Activated T-cell treated with anti-CD3 and anti-CD28 coated beads for 24 hours (primary cell): ENCODE results near the gene CDK5RAP1.

Experiments used
- DNase-seq: peaks from one replicate; pipeline ENCODE4 v3.0.0-alpha.2; 2020; ENCODE audit warnings: low read depth

The CDK5RAP1 gene

DNA sequence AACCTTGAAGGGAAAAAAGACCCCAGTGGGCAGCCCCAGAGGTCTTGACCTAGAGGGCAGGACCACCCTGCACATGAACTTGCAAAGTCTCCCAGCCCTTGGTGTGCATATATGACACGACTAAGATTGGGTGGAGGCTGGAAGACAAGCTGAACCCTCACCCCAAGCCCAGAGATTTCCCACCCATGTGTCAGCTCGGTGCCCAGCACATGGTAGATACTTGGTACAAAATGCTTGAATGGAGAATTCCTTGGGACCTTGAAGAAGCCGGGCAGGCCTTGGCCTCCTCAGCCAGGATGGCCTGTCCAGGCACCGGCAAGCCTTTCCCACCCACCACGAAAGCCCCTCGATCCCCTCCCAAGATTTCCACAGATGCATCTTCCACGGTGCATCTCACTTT is 67.7 kb downstream of the CDK5RAP1 start:
- no peak for DNase-seq

DNA sequence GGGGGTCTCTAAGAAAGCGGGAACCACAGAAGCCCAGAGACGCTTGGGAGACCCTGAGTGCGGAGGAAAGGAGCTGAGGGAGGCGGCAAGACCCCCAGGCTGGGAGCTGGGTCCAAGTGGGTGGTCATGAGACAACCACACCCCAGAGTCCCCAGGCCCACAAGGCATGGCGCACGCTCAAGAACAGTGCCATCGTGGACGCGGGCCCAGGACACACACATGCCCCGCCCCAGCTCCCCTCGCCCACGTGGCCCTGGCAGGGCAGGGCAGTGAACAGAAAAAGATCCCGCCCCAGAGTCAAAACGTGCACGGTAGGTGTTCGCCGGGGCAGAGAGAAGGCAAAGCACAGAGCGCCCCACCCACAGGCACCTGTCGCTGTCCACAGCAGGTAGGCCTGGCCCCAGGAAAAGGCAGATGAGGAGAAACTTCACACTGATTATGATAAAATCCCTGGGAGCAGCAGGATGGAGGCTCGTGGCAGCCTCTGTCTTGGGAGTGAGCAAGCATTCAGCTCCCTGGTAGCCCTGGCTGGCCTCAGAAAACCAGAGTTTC is 68.3 kb downstream of the CDK5RAP1 start:
- DNase-seq: no peak

DNA sequence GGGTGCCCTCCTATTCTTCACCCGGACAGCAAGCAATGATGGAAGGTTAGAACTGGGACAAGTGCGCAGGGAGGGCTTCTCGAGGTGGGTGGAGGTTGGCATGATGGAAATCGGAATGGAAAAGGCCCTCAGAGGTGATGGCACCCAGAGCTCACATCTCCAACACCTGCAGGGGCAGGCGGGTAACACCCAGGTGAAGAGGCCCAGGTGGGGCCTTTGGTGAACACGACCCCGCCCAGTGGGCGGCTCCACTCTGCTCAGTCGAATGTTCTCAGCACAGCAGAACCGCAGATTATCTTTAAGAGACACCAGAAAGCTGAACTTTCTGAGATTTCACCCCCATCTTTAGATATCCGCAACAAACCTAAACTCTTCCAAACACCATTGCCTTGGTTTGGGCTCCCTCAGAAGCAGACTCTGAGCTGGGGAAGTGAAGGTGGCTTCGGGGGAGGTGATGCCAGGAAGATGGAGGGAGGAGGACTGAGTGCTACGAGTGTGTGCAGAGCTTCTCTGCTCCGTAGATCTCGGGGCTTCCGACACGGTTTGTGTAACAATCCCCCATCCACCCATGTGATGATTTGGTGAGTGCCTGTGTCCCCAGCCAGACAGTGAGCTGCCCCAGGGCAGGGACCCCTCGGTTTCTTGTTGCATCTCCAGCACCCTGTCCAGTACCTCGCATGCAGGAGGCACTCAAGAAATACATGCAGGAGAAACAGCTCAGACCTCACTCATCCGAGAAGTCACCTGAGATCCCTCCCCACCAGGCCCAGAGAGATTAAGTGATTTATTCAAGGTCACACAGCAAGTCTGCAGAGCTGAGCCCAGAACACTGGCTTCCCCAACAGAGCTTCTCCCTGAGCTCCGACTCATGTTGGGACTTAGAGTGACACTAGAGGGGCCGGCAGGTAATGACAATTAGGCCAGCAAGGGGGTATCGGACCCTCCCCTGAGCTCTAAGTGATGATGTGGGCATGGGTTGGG is 72.9 kb downstream of the CDK5RAP1 start:
- DNase-seq: no peak

DNA sequence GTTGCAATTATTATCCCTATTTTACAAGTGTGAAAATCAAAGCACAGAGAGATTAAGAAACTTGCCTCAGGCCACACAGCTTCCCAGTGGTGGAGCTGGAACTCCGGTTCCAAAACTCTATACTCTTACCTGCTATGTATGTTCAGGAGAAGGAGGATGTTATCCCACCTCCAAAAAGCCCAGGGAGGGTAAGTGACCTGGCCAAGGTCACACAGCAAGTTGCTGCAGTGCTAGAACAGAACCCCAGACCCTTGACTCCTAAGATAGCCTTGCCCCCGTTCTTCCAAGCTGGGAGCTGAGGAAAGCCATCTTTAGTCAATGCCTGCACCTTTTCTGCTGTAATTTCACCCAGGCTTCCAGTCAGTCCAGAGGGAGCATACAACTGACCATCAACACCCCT is 76.0 kb downstream of the CDK5RAP1 start:
- DNase-seq: no peak

DNA sequence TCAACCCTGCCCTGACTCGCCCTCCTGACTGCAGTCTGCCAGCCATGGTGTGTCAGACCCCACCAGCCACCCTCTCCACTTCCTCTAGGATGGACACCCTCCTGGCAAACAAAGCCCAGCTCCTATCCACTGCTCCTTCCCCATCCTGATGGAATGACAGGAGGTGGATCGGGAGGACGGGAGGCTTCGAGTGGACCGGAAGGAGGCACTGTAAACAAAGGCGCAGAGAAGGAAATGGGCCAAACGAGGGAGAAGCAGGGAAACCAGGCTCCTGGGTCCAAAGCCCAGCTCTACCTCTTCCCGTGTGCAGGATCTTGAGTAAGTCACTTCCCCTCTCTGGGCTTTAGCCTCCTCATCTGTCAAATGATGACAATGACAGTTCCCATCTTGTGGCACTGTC is 78.1 kb downstream of the CDK5RAP1 start:
- DNase-seq: no peak

DNA sequence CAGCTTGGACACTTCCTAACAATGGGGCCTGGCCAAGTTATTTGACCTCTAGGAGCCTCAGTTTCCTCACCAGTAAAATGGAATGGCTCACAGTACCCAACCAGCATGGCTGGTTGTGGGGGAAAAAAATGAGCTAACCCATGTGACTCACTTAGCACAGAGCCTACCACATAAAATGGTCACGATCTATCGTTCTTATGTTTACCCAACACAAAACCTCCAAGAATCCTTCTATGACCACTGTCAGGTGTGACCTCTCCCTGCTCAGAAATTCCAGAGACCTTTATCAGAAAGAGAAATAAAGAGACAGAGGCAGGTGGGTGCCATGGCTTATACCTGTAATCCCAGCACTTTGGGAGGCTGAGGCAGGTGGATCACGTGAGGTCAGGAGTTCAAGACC is 78.9 kb downstream of the CDK5RAP1 start:
- no peak for DNase-seq

DNA sequence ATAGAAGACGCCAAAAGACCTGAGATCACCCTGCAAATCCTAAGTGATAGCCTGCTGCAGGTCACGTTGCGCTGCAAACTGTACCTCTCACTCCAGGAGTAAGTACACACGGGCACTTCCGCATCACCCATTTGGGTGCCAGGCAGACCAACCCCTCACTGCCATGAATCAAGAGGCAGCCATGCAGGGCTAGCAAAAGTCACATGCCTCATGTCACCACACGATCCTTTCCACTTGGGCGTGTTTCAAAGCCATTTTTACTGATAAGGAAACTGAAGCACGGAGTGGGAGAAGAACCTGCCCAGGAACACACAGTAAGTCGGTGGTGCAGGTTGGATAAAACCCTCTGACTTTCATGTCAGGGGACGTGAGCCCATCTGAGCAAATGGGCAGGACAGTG is 81.3 kb downstream of the CDK5RAP1 start:
- no peak for DNase-seq

DNA sequence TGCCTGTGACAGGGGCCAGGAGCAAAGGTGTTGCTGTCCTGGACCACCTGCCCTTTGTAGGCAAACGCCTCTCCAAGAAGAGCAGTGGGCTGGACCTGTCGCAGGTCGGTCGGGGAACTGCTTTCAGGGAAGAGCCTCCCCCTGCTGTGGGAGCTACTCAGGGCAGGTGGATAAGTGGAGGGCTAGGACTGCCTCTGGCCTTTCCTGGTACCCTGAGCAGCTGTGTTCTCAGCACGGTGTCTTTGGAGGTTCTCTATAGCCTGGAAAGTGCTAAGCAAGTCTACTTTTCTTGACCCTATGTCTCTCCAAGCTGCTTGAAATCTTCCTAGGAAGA is 83.3 kb downstream of the CDK5RAP1 start:
- DNase-seq: no peak

DNA sequence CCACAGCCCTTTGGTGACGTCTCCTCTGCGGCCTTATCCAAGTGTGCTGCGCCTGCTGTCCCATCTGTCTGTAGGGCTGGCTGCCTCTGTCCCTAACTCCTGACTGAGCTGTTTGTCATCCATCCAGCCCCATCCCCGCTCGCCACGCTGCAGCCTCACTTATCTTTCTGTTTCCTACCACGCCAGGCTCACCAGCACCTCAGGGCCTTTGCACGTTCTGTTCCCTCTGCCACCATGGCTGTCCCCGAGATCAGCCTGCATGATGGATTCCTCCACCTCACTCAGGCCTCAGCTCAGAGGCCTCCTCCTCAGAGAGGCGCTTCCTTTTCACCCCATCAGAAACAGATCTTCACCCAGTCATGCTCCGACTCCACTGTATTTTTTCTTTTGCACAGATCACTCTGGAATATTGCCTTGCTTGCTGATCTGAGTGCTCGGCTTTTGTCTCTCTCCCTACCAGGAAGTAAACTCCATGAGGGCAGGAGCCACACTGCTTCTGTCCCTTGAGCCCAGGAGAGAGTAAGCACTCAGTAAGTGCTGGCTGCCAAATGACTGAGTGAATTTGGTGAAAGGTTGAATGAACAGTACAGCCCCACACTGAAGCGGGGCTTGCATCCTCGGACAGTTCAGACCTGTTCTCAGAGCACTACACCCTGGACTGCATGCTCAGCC is 83.8 kb downstream of the CDK5RAP1 start:
- DNase-seq: no peak

DNA sequence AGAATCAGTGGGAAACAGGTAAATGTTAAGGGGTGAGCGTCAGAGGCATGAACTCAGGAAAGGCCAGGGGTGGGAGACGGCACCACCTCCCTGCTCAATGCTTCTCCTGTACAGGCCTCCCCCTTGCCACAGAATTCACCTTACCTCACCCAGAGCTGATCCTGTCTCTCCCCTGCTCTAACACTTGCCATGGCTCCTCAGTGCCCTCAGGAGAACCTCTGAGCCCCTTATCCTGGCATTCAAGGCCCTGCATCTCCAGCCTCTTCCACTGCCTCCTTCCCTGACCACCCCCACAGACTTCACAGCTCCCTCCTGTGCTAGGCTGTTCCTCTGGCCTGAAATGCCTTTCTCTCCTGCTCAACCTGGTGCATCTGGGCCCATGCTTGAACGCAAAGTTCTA is 84.4 kb downstream of the CDK5RAP1 start:
- no peak for DNase-seq

DNA sequence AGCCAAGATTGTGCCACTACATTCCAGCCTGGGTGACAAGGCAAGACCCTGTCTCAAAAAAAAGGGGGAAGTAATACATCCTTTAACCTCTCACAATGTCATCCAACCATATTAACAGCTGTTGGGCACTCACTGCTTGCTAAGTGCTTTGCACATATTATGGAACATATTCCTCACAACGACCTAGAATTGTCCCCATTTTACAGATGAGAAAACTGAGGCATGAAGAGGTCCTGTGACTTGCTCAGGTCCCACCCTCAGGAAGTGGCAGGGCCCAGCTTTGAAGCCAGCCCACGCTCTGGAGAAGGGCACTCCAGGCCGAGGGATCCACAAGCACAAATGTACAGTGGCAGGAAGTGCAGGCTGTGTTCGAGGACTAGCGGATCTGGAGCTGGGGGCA is 85.0 kb downstream of the CDK5RAP1 start:
- DNase-seq: no peak

DNA sequence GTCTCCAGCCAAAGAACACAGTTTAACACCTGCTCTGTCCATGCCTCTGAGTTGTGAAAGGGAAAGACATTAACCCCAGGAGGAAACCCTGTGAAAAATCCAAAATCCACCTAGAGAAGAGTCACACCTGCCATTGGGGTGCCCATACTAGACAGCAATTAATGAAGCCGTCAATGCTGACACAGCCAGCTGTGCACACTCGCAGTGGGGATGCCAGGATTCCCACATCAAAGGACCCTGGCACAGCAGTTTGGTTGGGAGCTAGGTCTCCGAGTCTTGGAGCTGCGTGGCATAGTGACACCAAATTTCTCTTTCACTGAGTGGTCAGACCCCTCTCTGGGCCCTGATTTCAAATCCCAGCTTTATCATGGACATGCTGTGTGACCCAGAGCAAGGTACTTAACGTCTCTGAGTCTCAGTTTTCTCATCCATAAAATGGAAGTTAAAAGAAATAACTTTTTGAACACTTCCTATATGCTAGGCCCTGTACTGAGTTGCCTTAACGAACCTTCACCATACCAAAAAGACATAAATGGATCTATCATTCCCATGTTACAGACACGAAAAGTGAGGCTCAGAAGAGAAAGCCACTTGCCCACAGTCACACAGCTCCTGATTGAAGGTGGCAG is 87.5 kb downstream of the CDK5RAP1 start:
- no peak for DNase-seq

DNA sequence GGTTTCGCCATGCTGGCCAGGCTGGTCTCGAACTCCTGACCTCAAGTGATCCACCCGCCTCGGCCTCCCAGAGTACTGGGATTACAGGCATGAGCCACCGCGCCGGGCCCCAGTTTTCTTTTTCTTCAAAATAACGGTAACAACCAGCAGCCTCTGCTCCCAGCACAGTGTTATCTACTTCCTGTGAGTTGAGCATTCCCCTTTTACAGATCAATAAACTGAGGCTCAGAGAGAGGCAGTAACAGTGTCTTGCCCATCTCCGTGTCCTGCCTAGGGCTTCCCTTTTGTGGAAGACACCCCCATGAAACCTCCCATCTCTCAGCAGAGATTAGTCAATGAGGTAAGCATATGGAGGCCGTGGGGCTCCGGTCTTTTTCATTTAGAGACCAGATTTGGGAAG is 88.7 kb downstream of the CDK5RAP1 start:
- no peak for DNase-seq

DNA sequence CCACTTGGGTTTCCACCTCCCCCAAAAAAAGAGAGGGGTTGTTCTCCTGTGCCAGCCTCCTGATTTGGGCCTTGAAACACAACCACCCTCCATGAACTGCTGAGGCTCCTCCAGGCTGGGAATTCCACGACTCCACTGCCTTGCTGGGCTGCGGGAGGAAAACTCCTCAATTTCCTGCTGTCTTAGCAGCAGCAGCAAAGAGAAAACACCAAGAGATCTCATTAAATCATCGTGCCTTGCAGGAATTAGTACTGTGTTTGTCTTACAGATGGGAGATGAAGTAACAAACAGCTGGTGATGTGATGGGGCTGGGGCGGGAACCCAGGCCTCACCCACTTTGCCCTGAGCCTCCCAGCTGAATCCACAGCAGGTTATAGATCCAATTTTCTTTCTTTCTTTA is 89.3 kb downstream of the CDK5RAP1 start:
- no peak for DNase-seq

DNA sequence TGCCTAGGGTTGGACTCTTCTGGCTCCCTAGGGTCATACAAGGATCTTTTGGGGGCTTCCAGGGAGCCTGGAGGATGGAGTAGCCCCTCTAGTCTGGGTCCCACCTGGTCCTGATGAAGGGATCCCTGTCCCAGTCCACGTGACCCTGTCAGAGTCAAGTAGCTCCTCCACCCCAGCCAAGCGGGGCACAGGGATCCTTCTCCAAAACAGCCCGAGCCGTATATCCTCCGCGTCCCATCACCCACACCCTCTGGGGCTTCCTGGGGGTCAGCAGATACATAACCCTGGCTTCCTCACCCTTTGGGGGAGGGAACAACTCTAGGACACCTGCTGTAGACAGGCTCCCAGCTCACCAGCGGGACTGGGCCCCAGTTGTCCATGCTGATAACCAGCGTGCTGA is 90.3 kb downstream of the CDK5RAP1 start:
- no peak for DNase-seq

DNA sequence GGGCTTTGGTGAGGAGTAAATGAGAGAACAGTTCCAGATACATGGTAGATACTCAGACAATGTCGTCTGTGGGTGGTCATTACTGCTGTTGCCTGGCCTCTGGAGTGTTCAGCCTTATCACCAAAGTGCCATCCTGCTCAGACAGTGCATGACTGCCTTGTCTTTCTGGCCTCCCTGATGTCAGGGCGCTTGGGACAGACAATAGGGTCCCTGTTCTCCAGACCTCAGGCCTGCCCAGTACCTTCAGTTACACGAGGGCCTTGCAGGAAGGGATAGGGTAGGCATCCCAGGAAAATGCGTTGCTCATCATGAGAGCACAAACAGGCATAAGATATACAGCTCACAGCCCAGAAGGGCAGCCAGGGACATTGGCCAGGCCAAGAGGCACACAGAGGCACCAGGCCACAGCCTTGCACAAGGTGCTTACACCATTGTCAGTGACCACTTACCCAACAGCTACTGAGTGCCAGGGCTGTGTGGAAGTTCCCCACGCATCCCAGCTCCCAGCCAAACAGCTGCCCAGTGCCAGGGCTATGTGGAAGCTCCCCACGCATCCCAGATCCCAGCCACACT is 90.9 kb downstream of the CDK5RAP1 start:
- DNase-seq: no peak

DNA sequence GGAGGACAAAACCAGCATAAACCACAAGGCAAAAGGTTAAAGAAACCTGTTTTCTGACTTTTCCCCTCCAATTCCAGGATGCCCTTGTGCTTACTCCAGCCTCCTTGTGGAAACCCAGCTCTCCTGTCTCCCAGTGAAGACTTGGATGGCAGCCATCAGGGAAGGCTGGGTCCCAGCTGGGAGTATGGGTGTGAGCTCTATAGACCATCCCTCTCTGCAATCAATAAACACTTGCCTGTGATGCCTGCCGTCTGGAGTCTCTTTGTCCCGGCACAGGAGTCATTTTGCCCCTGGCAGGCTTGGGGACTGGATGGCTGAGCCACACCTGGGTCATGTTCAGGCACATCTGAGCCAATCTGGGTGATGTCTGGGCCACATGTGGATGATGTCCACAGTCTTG is 91.7 kb downstream of the CDK5RAP1 start:
- DNase-seq: no peak
